Ascending aorta (tissue), 2 donors: Measurements from ENCODE around the gene TSLP. TPM values are rescaled to one million over a fixed set of nuclear protein-coding genes. Genes with fewer than 3 reads are reported as not detected.

ENCODE experiments used
- DNase-seq, 2 donors: peaks; one replicate each; pipeline ENCODE4 v3.0.0-alpha.2; 2019; ENCODE audit warnings: low spot score in 2 of 2
- H3K27ac ChIP-seq, 2 donors: fragments of 200-600 bp; sonication (generic); one replicate each; pipeline ENCODE4 v1.5.1; 2016 to 2017; ENCODE audit warnings: mild to moderate bottlenecking in 1 of 2
- H3K27me3 ChIP-seq: fragments of 200-600 bp; sonication (generic); one replicate; pipeline ENCODE4 v1.5.1; 2017
- H3K36me3 ChIP-seq, 2 donors: fragments of 200-600 bp; sonication (generic); one replicate each; pipeline ENCODE4 v1.5.1; 2016
- H3K4me1 ChIP-seq, 2 donors: fragments of 200-600 bp; sonication (generic); one replicate each; pipeline ENCODE4 v1.5.1; 2016 to 2017; ENCODE audit warnings: mild to moderate bottlenecking in 1 of 2
- H3K4me3 ChIP-seq, 2 donors: fragments of 200-600 bp; sonication (generic); one replicate each; pipeline ENCODE4 v1.5.1; 2016 to 2017; ENCODE audit warnings: mild to moderate bottlenecking in 1 of 2
- H3K9me3 ChIP-seq, 2 donors: fragments of 200-600 bp; sonication (generic); one replicate each; pipeline ENCODE4 v1.5.1; 2016
- intact Hi-C: fragments of 100-400 bp; cut with DNase I; formaldehyde crosslinking; loops from one replicate; pipeline ENCODE4 v1.15.1; 2023
- total RNA-seq: library from RNA; depleted of rRNA; stranded (reverse); fragments of >200 nt; gene quantifications from one replicate; pipeline ENCODE4 v1.1.0, GENCODE V29; 2016
- TF ChIP-seq, protein P1 (sequence below), 3 experiments: fragments of 200-600 bp in 2 of 3; fragments of 450-650 bp in 1 of 3; sonication (generic) in 2 of 3; IDR thresholded peaks; one replicate each; pipeline ENCODE4 v1.5.1; 2016 to 2019; ENCODE audit warnings: antibody characterized with exemption in 3 of 3, mild to moderate bottlenecking in 1 of 3, moderate library complexity in 1 of 3

TSLP gene
- total RNA-seq, 1 donor from 2014 or later, result not detected

- H3K4me1 ChIP-seq, result peaks cover 0 to 3% of the 10 kb centered on the region in 2 donors
- no peaks in the 10 kb centered on the region for H3K36me3 ChIP-seq
- H3K4me3 ChIP-seq, result no peak overlapping the region
- TF ChIP-seq, protein P1, sequence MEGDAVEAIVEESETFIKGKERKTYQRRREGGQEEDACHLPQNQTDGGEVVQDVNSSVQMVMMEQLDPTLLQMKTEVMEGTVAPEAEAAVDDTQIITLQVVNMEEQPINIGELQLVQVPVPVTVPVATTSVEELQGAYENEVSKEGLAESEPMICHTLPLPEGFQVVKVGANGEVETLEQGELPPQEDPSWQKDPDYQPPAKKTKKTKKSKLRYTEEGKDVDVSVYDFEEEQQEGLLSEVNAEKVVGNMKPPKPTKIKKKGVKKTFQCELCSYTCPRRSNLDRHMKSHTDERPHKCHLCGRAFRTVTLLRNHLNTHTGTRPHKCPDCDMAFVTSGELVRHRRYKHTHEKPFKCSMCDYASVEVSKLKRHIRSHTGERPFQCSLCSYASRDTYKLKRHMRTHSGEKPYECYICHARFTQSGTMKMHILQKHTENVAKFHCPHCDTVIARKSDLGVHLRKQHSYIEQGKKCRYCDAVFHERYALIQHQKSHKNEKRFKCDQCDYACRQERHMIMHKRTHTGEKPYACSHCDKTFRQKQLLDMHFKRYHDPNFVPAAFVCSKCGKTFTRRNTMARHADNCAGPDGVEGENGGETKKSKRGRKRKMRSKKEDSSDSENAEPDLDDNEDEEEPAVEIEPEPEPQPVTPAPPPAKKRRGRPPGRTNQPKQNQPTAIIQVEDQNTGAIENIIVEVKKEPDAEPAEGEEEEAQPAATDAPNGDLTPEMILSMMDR (IDR thresholded peaks at IDR 0.05), result no peak
- no peak overlapping the region for H3K27ac ChIP-seq
- H3K27me3 ChIP-seq, result no peaks in the 10 kb centered on the region
- DNase-seq, result no peak
- intact Hi-C loops, result no loop called here
- no peaks in the 10 kb centered on the region for H3K9me3 ChIP-seq
Observed at GRCh38 chr5:111076091-111076490, 4.6 kb downstream of the TSLP start.

- intact Hi-C loops, result no loop called here
- no peak for DNase-seq
- H3K4me3 ChIP-seq, result no peak overlapping the region
- H3K27ac ChIP-seq, result no peak overlapping the region
- H3K4me1 ChIP-seq, result peaks cover 0 to 1% of the 10 kb centered on the region in 2 donors
- no peaks in the 10 kb centered on the region for H3K36me3 ChIP-seq
- no peaks in the 10 kb centered on the region for H3K9me3 ChIP-seq
- no peaks in the 10 kb centered on the region for H3K27me3 ChIP-seq
- TF ChIP-seq, protein P1 (IDR thresholded peaks at IDR 0.05), result no peak
Observed at GRCh38 chr5:111077678-111078077, 6.2 kb downstream of the TSLP start.

GRCh38 chr5:111079846-111080245 is 8.3 kb downstream of the TSLP start:
- intact Hi-C loops, result no loop called here
- Histone ChIP-seq H3K9me3 (no peaks in the 10 kb centered on the region), H3K4me3 (no peak overlapping the region), H3K27ac (no peak overlapping the region), H3K27me3 (no peaks in the 10 kb centered on the region), H3K4me1 (no peaks in the 10 kb centered on the region), H3K36me3 (no peaks in the 10 kb centered on the region)
- DNase-seq, result no peak
- TF ChIP-seq, protein P1 (IDR thresholded peaks at IDR 0.05), result no peak

- Histone ChIP-seq H3K4me1 (no peaks in the 10 kb centered on the region), H3K9me3 (no peaks in the 10 kb centered on the region), H3K27ac (no peak overlapping the region), H3K27me3 (no peaks in the 10 kb centered on the region), H3K36me3 (no peaks in the 10 kb centered on the region), H3K4me3 (no peak overlapping the region)
- TF ChIP-seq, protein P1 (IDR thresholded peaks at IDR 0.05), result no peak
- intact Hi-C loops, result no loop called here
- no peak for DNase-seq
Observed at GRCh38 chr5:111083323-111083722, 11.8 kb downstream of the TSLP start.

- Histone ChIP-seq H3K4me3 (peak within 1 kb of the TSS; percentile 81 to 82), H3K4me1 (peaks cover 0 to 8% of the 10 kb centered on the region in 2 donors), H3K36me3 (peaks cover 0 to 3% of the 10 kb centered on the region in 2 donors), H3K27me3 (no peaks in the 10 kb centered on the region), H3K27ac (peak within 1 kb of the TSS; percentile 64 to 69), H3K9me3 (no peaks in the 10 kb centered on the region)
- DNase-seq, result peak; percentile 37 to 92
- intact Hi-C loops, result loop anchor here (2.0 to 5.0 kb wide), 3 partner anchors 335 to 421 kb away; partner anchors contain the start of genes SLC25A46 and STARD4
- TF ChIP-seq, protein P1 (IDR thresholded peaks at IDR 0.05), result no peak
Observed at GRCh38 chr5:111092062-111092853, 20.7 kb downstream of the TSLP start, which contains the start of gene WDR36. WDR36 (plus strand) TSS chr5:111092348; CDS start chr5:111092457, 109 bp downstream.
